ENCODE results near the gene UCKL1.
"Not testable (repeated sequence)": the region's sequence is repeated elsewhere in the genome, so short reads cannot be mapped to it uniquely, and the experiment has no call there.

The UCKL1 gene

DNA sequence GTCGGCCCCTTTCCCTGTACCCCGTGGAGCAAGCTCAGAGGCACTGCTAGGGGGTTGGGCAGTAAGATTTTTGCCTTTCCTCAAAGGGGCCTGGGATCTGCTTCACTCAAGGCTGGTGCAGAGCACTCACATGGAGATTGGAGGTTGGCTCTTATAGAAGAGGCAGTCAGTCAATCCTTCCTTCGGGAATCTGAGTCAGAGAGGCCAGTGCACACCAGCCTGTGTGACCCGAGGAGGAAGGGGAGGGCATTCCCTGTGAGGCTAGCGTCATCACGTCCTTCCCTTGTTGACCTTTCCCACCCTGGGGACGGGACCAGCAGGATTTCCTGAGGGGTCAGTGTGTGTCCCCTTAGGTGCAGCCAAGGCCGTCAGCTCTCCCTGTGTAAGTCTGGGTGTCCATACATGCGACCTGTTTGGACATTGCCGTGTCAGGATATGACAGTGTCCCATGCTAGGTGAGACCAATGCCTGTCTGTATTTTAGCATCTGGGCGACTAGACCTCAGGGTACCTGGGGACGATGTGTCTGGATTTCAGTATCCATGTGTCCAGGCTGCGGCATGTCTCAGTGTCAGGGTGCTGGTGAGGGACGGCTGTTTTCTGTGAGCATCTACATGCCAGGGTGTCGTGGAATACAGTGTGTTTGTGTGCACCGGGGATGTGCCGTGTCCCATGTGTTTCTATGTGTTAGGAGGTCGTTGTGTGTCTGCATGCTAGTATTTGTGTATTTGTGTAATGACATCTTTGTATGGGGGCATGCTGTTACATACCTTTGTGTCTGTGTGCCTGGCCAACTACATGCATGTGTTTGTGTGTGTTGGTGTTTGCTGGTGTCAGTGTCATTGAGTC lies 16.3 kb upstream of the UCKL1 start:
- DNase-seq, result no peak

DNA sequence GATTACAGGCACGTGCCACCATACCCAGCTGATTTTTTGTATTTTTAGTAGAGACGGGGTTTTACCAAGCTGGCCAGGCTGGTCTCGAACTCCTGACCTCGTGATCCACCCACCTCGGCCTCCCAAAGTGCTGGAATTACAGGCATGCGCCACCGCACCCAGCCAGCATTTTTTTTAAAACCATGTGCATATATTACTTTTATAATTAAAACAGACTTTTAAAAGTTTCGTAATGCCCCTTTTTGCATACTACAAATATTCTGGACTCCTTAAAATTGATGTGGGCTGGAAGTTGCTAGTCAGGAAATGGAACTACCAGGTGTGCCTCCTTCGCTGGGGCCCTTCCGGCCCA lies 15.7 kb upstream of the UCKL1 start:
- not testable (repeated sequence) for DNase-seq

DNA sequence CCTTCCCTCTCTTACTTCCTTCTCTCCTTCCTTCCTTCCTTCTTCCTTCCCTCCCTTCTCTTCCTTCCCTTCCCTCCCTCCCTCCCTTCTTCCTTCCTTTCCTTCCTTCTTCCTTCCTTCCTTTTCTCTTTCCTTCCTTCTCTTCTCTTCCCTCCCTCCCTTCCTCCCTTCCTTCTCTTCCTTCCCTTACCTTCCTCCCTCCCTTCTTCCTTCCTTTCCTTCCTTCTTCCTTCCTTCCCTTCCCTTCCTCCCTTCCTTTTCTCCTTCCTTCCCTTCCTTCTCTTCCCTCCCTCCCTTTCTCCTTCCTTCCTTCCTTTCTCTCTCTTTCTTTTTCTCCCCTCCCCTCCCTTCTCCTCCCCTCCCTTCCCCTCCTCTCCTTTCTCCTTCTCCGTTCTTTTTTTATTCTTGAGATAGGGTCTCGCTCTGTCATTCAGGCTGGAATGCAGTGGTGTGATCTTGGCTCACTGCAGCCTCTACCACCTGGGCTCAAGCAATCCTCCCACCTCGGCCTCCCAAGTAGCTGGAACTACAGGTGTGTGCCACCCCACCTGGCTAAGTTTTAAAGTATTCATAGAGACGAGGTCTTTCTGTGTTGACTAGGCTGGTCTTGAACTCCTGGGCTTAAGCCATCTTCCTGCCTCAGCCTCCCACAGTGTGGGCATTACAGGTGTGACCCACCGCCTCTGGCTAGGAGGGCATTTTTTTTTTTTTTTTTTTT lies 14.7 kb upstream of the UCKL1 start:
- no peak for DNase-seq

DNA sequence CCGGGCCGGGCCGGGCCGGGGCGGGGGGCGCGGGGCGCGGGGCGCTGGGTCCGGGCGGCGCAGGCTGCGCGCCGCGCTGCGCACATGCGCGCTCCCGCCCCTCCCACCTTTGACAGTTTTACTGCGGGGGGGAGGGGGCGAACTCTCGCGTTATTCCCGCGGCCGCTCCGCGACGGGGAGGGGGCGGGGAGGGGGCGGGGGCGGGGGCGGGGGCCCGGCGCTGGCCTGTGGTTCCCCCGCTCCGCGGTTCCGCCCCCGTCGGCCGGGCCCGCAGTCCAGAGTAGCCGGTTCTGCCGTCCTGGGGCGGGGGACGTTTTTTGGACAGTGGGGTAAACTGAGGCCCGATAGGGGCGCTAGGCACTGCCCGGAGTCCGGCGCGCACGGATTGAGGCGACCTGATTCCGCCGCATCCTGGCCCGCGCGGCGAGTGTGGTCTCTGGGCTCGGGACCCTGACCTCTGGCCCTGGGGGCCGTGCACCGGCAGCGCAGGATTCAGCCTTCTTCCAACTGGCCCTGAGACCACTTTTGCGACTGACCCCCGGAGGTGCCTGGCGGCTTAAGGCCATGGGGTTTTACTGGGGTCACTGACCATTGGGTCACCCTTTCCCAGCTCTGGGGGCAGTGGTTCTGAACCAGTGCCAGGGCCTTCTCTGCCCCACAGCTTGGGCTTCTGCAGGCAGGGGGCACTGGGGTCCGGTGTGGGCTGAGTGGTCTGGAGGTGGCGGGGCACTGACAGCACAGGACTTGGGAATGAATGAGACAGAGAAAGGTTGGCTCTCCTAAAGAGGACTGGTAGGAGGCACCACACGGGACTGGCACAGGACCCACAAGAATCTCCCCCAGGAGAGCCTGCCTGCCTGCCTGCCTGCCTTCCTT lies 13.9 kb upstream of the UCKL1 start, which contains the start of gene ZNF512B:
TSS of gene ZNF512B (minus strand) at position 93 of the 876 bp plus-strand sequence. CDS start 1,980 bp downstream, outside the sequence.
- peak; percentile 73 to 74 for DNase-seq

DNA sequence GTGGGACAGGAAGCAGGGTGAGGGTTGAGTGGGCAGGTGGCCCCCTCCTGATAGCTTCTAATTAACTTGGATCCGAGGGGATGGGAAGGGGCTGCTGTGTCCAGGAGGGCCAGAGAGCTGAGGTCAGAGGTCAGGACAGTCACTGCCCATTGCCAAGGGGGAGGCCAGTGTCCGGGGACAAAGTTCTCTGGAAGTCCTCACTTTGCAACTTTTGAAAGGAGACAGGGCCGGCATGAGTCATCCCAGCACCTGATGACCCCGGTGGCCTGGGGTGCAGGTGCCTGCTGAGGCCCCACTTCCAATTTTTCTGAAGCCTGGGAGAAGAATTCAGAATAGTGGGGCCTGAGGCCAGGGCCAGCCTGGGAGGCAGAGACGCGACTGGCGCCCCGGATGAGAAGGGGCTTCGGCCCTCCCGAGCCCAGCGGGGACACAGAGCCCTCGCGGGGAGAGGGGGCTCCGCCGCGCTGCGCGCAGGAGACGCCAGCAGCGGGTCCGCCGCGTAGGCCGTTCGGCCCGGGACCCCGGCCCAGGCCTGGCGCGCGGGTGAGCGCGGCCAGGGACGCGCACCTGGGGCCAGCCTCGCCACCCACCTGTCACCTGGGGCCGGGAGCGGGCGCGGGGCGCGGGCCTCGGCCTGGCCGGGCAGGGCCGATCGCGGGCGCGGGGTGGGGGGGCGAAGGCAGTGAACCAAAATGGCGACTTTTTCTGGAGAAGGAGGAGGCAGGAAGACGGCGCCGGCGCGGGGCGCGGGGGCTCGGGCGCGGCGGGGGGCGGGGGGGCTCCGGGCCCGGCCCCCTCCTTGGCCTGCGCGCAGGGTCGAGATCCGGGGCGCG lies 12.9 kb upstream of the UCKL1 start:
- DNase-seq, result no peak

DNA sequence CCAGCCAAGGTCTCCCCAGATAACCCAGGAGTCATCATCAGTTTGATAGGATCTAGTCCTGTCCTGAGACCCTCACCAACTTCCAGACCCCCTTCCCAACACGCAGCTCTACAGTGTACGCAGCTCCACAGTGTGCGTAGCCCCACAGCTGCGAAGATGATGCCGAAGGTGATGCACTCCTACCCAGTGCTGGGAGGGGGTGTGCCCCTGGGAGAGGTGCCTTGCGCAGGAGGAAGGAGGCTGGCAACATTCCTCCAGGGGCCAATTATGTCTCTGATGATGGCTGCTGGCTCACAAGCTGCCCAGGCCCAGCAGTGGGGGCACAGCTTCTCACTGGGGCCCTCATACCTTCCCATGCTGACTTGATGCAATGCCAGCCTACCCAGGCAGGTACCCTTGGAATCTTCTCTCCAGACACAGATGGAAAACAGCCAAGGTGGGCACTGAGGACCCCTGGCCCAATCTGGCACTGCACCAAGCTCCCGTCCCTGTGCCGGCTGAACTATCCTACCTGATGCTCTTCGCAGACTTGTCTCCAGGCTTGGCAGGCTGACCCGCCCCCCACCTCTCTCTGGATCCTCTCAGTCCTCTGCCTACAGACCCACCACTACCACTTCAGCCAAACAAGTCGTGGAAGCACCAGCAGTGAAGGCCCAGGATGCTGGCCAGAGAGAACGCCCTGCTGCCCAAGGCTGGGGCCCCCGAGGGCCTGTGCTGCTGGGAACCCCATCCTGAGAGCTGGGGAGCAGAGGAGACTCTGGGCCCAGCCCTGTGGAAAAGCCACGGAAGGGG lies 12.1 kb upstream of the UCKL1 start:
- DNase-seq, result no peak

DNA sequence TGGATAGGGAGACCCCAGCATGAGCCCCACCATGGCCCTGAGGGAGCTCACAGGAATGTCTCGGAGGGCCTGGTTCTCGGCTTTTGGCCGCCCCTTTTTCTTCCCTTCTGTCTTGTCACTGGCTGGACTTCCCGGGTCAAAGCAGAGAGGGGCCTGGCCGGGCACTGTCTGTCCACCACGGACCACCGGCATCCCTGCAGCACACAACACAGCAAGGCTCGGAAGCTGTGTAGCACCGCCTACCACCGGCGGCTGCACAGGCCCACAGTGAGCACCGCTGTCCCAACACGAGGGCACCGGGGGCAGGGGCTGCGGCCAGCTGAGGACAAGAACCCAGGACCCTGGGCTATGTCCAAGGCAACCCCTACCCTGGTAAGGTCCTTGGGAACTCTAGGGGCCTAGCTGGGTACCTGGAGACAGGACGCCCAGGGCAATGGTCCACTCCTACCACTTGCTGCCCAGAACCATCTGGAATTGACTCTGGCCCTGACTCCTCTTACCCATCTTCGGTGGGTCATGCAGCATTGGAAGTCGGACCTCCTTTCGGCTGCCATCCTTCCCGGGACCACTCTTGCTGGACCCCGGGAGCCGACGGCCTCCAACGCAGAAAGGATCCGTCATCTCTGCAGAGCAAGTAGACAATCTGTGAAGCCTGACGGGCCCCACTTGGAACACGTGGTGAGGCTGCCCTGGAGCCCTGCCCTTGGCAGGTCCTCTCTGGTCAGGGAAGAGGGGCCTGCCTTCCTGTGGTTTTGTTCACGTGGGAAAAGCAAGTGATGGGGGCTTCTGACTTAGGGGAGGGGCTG lies 11.3 kb upstream of the UCKL1 start:
- no peak for DNase-seq

DNA sequence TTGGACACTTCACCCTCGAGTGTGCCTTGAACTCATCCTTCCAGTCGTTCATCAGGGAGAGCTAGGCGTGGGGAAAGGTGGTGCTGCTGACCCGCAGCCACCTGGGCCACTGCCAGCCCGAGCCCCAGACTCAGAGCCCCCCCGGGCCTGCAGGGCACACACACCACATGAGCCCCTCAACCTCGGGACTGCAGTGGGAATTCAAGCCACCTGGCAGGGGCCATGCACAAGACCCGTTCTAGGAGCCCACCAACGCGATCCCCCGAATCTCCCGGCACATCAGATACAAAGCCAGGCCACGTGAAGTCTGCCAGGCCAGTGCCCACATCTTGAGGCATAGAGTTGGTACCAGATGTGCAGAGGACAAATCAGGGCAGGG lies 10.7 kb upstream of the UCKL1 start:
- no peak for DNase-seq

DNA sequence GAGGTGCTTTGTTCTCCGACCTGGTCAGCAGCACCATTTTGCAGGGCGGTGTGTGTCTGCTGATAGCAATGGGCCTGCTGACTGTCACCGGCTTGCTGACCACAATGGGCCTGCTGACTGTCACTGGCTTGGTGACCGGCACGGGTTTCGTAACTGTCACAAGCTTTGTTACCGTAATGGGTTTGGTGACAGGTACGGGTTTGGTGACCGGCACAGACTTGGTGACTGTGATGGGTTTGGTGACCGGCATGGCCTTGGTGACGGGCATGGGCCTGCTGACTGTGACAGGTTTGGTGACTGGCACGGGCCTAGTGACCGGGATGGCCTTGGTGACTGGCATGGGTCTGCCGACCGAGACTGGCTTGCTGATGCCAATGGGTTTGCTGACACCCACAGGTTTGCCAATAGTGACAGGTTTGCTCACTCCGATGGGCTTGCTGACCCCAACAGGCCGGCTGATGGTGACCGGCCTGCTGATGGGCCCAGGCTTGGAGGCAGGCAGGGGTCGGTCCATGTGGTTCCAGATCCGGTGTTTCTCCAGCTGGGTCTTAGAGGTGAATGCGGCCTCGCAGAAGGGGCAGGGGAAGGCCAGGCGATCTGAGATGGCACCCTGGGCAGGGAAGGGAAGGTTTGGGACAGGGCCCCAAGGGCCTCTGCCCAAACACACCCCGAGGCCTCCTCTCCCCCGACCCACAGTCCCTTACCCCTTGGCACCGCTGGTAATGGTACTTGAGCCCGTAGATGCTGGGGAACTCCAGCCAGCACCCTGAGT lies 10.1 kb upstream of the UCKL1 start:
- DNase-seq, result no peak

DNA sequence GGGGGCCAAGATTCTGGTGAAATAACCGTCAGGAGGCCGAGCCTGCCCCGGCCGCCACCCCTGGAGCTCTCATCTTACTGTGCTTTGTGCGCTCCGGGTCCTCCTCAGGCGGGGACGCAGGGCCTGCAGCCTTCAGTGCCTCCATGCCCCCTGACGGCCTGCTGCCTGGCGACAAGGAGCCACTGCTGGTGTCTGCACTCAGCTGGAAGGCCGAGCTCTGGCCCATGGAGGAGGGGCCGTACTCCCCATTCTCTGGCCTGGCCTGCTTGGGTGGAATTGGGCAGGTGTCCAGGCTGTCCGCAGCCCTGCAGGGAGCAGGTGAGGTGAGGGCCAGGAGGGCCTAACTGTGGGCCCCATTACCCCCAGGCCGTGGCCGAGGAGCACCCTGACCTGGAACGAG lies 8.2 kb upstream of the UCKL1 start:
- no peak for DNase-seq

DNA sequence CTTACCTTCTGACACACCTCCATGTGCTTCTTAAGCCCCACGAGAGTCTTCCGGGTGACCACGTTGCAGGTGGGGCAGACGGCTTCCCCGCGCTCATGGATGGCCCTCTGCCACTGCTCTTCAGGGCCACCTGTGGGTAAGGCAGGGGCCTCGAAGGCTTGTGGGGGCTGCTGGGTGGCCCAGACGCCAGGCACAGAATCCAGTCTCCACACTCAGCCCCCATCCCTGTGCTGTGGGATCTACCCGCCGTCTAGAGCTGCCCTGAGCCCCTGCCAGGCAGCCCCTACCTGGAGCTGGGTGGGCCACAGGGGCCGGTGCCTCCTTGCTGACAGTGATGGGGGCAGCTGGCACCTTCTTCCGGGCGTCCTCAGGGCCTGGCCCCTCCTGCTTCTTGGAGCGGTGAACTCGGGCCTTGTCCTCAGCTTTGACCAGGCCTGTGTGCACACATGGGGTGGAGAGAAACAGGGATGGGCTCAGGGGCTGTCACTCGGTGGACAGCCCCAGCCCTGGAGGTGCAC lies 7.6 kb upstream of the UCKL1 start:
- no peak for DNase-seq

DNA sequence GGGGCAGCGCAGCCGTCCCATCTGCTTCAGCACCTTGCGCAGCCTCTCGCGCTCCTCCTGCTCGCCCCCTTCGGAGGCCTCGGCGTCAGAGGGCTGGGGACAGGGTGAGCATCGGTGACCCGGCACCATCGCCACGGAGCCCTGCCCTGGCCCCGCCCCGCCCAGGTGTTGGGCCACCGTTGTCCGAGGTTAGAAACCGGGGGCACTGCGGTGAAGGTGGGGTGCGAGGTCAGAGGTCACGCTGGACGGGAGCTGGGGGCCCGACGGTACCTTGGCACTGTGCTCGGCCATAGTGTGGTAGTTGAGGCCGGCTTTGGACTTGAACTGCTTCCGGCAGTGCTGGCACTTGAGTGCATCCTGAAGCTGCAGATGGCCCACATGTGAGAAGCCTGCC lies 7.1 kb upstream of the UCKL1 start:
- DNase-seq, result no peak

DNA sequence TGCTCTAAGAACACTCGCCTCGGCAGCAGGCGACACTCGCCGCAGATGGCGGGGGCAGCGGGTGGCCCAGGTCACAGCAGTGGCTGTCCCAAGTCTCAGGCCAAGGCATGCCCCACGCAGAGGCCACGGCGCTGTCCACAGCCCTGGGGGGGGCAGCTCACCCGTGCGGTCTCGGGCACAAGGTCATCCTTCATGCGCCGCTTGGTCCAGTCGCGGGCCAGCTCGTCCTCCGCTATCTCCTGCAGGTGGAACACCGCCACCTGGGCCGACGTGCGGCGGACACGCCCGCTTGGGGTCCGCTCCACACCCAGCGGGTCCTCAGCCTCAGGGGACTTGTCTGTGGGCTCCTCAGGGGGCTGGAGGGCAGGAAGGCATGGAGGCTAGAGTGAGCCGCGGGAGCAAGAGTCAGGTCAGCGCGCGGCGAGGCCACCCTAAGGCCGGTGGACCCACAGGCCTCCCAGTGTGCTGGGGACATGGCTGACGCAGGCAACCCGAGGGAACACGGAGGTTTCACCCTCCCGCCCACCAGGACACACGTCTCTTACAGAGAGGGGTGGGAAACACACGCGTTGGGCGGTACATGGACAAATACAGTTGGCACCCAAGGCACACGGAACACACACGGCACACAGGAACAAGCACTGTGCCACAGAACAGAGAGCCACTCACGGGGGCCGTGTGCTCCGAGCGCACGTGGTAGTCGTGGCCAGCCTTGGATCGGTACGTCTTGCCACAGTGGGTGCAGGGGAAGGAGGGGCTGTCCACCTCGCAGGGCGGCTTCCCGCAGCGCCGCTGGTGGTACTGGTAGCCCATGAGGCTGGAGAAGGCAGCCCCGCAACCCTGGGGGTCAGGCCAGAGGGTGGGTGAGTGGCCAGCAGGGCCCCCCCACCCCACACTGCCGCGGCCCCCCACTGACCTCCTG lies 6.5 kb upstream of the UCKL1 start:
- DNase-seq, result no peak

DNA sequence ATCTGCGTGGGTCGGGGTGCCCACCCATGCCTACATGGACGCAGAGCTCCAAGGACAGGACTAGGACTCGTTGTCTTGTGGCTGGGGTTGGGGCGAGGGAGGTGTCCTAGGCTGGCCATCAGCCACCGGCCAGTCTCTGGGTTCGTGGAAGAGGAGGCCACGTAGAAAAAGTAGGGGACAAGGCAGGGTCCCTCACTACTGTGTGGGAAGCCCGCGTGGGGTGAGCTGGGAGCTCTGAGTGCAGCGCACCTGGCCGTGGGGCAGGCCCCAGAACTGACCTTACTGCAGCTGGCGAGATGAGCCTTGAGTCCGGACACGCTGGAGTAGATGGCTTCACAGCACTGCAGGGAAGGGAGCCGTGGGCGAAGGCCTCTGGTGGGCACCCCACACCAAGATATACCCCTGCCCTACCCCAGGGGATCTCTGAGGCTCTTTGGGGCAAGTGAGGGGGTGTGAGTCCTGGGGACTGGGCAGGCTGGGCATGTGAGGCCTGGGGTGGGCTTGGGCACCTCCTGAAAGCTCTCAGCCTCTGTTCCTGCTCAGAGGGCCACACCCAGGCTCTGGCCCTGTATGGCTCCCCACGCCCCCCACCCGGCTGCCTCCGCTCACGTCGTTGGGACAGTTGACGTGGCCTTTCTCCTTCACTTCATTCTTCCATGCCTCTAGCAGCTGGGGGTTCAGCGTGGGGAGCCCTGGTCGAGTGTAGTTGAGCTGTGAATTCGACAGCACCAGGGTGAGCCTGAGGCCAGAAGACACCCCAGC lies 5.6 kb upstream of the UCKL1 start:
- no peak for DNase-seq

DNA sequence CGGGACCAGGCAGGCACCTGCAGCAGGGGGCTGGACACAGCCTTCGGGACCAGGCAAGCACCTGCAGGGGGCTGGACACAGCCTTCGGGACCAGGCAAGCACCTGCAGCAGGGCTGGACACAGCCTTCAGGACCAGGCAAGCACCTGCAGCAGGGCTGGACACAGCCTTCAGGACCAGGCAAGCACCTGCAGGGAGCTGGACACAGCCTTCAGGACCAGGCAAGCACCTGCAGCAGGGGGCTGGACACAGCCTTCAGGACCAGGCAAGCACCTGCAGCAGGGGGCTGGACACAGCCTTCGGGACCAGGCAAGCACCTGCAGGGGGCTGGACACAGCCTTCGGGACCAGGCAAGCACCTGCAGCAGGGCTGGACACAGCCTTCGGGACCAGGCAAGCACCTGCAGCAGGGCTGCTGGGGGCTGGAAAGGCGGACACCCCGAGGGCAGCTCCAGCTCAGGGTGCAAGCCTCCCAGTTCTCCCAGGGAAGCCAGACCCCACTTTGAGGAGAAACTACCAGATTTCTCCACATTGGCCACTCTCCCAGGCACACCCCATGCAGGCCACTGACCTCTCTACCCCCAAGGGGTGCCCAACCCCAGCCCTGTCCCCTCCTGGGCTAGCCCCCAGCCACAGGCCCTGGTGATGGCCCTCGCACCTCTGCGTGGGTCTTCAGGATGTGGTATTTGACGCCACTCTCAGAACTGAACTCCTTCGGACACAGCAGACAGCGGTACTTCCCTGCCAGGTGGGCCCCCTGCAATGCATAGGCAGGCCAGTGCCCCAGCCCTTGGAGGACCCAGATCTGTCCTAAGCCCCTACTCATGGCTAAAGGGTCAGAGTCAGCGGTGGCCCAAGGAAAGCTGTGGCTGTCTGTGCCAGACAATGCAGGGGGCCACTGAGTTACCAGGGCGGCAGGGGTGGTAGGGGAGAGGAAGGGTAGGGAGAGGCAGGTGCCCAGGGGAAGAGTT lies 4.7 kb upstream of the UCKL1 start:
- not testable (repeated sequence) for DNase-seq

DNA sequence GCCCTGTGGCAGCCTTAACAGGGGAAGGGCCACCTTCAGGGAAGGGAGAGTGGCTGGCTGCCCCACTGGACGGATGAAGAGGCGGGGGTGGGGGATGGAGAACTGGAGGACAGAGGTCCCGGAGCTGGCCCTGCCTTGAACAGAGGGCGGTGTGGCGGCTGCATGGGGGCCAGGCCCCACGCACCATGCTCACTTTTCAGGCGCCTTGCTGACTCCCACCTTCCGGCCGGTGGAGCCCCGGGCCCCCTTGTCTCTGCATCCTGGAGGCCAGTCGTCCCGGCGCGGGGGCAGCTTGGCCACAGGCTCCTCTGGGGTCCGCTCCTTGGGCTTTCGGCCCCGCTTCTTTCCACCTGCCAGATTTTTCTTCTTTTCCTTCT lies 3.5 kb upstream of the UCKL1 start:
- no peak for DNase-seq
